ENCODE results near the gene SLC16A13. TPM values are rescaled to one million over a fixed set of nuclear protein-coding genes. Genes with fewer than 3 reads are reported as not detected.

SLC16A13 gene
- total and polyA plus RNA-seq, 2 of the 8 experiments (the other 6 are each of a cell fraction or from before 2014, with no cell fraction given), result 5.4 to 5.8 TPM

DNA sequence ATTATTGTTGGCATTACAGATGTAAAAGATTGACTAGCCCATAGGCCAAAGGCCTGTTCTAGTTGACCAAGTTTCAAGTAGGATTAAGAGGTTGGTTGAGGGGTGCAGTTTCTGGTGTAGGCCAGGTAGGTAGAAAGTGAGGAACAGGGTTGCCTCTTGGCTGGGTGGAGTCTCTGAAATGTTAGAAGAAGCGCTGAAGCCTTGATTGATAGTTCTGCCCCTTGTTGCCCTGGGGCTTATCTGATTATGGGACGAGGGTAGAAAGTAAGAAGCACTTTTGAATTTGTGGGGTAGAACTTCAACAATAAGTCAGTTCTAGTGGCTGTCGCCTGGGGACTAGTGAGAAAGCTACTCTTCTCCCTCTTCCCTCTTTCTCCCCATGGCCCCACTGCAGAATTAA, 6.7 kb upstream of the SLC16A13 start:
- ChIA-PET CTCF (ENCODE audit: partially characterized antibody) (interaction anchor here (1.1 kb wide), 1 partner anchor 16 kb away, joined by 3 read pairs; no protein-coding TSS in a partner anchor), POLR2A (ENCODE audit: partially characterized antibody) (no interaction called here)
- no peak overlapping the region for H3K14ac ChIP-seq (ENCODE audit: insufficient read length)
- peaks cover 0 to 8% (median 3%) of the 10 kb centered on the region in 4 experiments; a peak in 1 of 8 replicates for H3K36me3 ChIP-seq (ENCODE audit: control insufficient read depth in 2 of 4, insufficient read depth in 4 of 4, low read length in 3 of 4)
- 0 out of 7 replicates have a peak, but pooled peaks cover 0 to 5% (median 0%) of the 10 kb centered on the region in 4 experiments for H3K27me3 ChIP-seq (replicated peaks in 1 of 4; ENCODE audit: control insufficient read depth in 3 of 4, extremely low read depth in 1 of 4, insufficient read depth in 3 of 4, low read length in 3 of 4)
- no peak overlapping the region for H2BK5ac ChIP-seq (ENCODE audit: low read depth, low read length)
- H3K4me2 ChIP-seq (ENCODE audit: insufficient read depth in 1 of 2, low read depth in 2 of 2, low read length in 2 of 2), result no peak overlapping the region
- no peak overlapping the region for H4K8ac ChIP-seq (ENCODE audit: extremely low read depth, insufficient read depth, low read length)
- H3K4me1 ChIP-seq (replicated peaks in 1 of 4; ENCODE audit: control insufficient read depth in 3 of 4, insufficient read depth in 4 of 4, low read length in 3 of 4), result no peaks in the 10 kb centered on the region; a peak in 1 of 7 replicates
- no peak overlapping the region for H3K4me3 ChIP-seq (ENCODE audit: extremely low read depth in 1 of 4, insufficient read depth in 2 of 4, low read depth in 3 of 4, low read length in 4 of 4)
- H2BK15ac ChIP-seq (ENCODE audit: low read length), result no peak overlapping the region
- no peaks in the 10 kb centered on the region for H3K79me1 ChIP-seq (ENCODE audit: low read depth, low read length)
- H2BK20ac ChIP-seq (ENCODE audit: low read length), result no peak overlapping the region
- no peak overlapping the region for H3K23ac ChIP-seq (ENCODE audit: insufficient read length)
- DNase-seq (ENCODE audit: low read depth in 1 of 2, low spot score in 2 of 2), result no peak
- H2AFZ ChIP-seq (ENCODE audit: low read length), result no peak overlapping the region
- no peaks in the 10 kb centered on the region for H3K23me2 ChIP-seq (ENCODE audit: low read depth, low read length)
- H2BK120ac ChIP-seq (replicated peaks; ENCODE audit: low read depth, low read length), result no peak overlapping the region
- 80% methylated on average over 3 of the region's 3 CpGs; no CpG with 5 or more reads in 1 of the 2 experiments for WGBS, 2 experiments (ENCODE audit: extremely low coverage in 1 of 2, insufficient coverage in 1 of 2, insufficient read length in 1 of 2, insufficient replicate concordance in 2 of 2, low coverage in 1 of 2, low lambda C conversion rate in 2 of 2, missing lambda C conversion rate in 1 of 2)
- no peak for FAIRE-seq
- H4K20me1 ChIP-seq (replicated peaks in 1 of 2; ENCODE audit: control insufficient read depth in 1 of 2, insufficient read depth in 2 of 2, low read length in 2 of 2), result no peaks in the 10 kb centered on the region
- no peaks in the 10 kb centered on the region for H3K9me3 ChIP-seq (ENCODE audit: insufficient read depth in 2 of 2, low read depth in 1 of 2, low read length in 1 of 2)
- H4K91ac ChIP-seq (replicated peaks; ENCODE audit: insufficient read length, low read length), result no peak overlapping the region
- no peak overlapping the region for H3K56ac ChIP-seq (replicated peaks; ENCODE audit: insufficient read length, low read depth, low read length)
- H3K18ac ChIP-seq (ENCODE audit: extremely low read depth, low read length), result no peak overlapping the region
- no peak overlapping the region for H3K9ac ChIP-seq (replicated peaks in 1 of 4; ENCODE audit: extremely low read depth in 1 of 4, low read depth in 3 of 4, low read length in 3 of 4)
- H4K5ac ChIP-seq (ENCODE audit: insufficient read length, low read depth, low read length), result no peak overlapping the region
- H3K4ac ChIP-seq (replicated peaks; ENCODE audit: insufficient read length, low read depth, low read length), result no peak overlapping the region
- no peak overlapping the region for H2BK12ac ChIP-seq (ENCODE audit: low read depth, low read length)
- H3K79me2 ChIP-seq (ENCODE audit: control insufficient read depth in 1 of 2, insufficient read depth in 2 of 2, low read length in 2 of 2), result no peaks in the 10 kb centered on the region
- H2AK5ac ChIP-seq (ENCODE audit: low read depth, low read length), result no peak overlapping the region
- H3K27ac ChIP-seq (ENCODE audit: low read depth, low read length), result no peak overlapping the region
- TF ChIP-seq, protein P1, sequence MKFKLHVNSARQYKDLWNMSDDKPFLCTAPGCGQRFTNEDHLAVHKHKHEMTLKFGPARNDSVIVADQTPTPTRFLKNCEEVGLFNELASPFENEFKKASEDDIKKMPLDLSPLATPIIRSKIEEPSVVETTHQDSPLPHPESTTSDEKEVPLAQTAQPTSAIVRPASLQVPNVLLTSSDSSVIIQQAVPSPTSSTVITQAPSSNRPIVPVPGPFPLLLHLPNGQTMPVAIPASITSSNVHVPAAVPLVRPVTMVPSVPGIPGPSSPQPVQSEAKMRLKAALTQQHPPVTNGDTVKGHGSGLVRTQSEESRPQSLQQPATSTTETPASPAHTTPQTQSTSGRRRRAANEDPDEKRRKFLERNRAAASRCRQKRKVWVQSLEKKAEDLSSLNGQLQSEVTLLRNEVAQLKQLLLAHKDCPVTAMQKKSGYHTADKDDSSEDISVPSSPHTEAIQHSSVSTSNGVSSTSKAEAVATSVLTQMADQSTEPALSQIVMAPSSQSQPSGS (IDR thresholded peaks at IDR 0.05; ENCODE audit: low read length), result no peak
- TF ChIP-seq CBX5 (IDR thresholded peaks at IDR 0.05; ENCODE audit: low read depth, low read length), result no peak
- no peak for TF ChIP-seq SP2 (IDR thresholded peaks at IDR 0.05; ENCODE audit: low read length)
- no peak for TF ChIP-seq SIN3A (conservative IDR thresholded peaks at IDR 0.05 in 1 of 2, IDR thresholded peaks at IDR 0.05 in 1 of 2; ENCODE audit: low read depth in 1 of 2, low read length in 2 of 2)
- TF ChIP-seq SP1 (IDR thresholded peaks at IDR 0.05; ENCODE audit: low read depth, low read length), result no peak
- TF ChIP-seq, protein P2, sequence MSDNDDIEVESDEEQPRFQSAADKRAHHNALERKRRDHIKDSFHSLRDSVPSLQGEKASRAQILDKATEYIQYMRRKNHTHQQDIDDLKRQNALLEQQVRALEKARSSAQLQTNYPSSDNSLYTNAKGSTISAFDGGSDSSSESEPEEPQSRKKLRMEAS (IDR thresholded peaks at IDR 0.05), result no peak
- TF ChIP-seq, protein P3, sequence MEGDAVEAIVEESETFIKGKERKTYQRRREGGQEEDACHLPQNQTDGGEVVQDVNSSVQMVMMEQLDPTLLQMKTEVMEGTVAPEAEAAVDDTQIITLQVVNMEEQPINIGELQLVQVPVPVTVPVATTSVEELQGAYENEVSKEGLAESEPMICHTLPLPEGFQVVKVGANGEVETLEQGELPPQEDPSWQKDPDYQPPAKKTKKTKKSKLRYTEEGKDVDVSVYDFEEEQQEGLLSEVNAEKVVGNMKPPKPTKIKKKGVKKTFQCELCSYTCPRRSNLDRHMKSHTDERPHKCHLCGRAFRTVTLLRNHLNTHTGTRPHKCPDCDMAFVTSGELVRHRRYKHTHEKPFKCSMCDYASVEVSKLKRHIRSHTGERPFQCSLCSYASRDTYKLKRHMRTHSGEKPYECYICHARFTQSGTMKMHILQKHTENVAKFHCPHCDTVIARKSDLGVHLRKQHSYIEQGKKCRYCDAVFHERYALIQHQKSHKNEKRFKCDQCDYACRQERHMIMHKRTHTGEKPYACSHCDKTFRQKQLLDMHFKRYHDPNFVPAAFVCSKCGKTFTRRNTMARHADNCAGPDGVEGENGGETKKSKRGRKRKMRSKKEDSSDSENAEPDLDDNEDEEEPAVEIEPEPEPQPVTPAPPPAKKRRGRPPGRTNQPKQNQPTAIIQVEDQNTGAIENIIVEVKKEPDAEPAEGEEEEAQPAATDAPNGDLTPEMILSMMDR (IDR thresholded peaks at IDR 0.05; ENCODE audit: control extremely low read depth in 1 of 3, insufficient read depth in 1 of 3, low read depth in 1 of 3, low read length in 3 of 3), result no peak
- TF ChIP-seq TBP (IDR thresholded peaks at IDR 0.05; ENCODE audit: low read depth, low read length), result no peak
- TF ChIP-seq, protein P4, sequence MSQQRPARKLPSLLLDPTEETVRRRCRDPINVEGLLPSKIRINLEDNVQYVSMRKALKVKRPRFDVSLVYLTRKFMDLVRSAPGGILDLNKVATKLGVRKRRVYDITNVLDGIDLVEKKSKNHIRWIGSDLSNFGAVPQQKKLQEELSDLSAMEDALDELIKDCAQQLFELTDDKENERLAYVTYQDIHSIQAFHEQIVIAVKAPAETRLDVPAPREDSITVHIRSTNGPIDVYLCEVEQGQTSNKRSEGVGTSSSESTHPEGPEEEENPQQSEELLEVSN (IDR thresholded peaks at IDR 0.05), result no peak

All from H1 (cell line).